ENCODE results near the gene PAPPA2. TPM values are rescaled to one million over a fixed set of nuclear protein-coding genes. Genes with fewer than 3 reads are reported as not detected.

PAPPA2 gene
- total and polyA plus RNA-seq, 5 donors = 0.18 to 1.1 (median 0.74) TPM

DNA sequence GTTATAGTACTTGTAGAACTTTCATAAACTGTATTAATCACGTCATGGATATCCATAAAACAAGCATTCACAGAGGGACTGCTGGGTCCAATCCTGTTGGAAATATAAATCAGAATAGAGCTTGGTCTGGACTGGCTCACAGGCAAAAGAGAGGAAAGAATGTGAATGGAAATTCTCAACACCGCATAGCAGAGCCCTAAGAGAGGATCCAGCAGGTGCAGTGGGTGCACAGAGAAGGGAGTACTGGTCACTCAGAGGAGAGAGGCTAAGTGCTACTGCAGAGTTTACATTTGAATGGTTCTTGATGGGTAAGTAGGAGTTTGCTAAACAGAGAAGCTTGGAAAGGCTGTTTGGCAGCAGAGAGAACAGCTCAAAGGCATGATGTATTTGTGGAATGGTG, 231.7 kb downstream of the PAPPA2 start:
- Histone ChIP-seq H3K4me3 (ENCODE audit: low read length) (no peak overlapping the region), H3K9me3 (ENCODE audit: control insufficient read depth, low read length) (no peaks in the 10 kb centered on the region), H3K27me3 (ENCODE audit: control insufficient read depth, insufficient read depth) (no peaks in the 10 kb centered on the region), H3K4me1 (ENCODE audit: control insufficient read depth, insufficient read depth, low read length) (no peaks in the 10 kb centered on the region), H3K27ac (ENCODE audit: low read length) (peak overlapping the region; percentile 48)
- WGBS = 59% methylated on average over 2 of the region's 2 CpGs
- ATAC-seq (no peak), DNase-seq (no peak)
- intact Hi-C loops (cut with DNase I) = loop anchor here in 3 of 4 donors (5.0 to 10.0 kb wide), 3 partner anchors 127 to 150 kb away; no protein-coding TSS in a partner anchor

DNA sequence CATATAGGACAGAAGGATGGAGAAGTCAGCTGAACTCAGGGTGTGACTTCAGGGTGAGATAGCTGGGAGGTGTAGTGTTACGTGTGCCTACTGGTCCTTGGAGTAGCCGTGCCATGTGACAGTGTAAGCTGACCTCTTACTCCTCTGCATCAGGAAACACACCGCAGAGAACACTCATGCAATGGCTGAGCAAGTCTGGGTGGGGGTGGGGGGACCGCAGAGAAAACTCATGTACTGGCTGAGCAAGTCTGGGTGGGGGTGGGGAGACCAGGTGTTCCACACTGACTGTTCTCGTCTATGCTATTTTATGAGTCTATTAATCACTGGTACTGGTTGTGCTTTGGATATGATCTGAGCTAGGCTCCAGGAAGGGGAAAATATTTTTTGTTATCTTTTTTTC, 233.1 kb downstream of the PAPPA2 start:
- Histone ChIP-seq H3K4me1 (ENCODE audit: control insufficient read depth, insufficient read depth, low read length) (no peaks in the 10 kb centered on the region), H3K9me3 (ENCODE audit: control insufficient read depth, low read length) (no peaks in the 10 kb centered on the region), H3K27me3 (ENCODE audit: control insufficient read depth, insufficient read depth) (no peaks in the 10 kb centered on the region), H3K27ac (ENCODE audit: low read length) (no peak overlapping the region), H3K4me3 (ENCODE audit: low read length) (no peak overlapping the region)
- ATAC-seq (no peak), DNase-seq (no peak)
- intact Hi-C loops (cut with DNase I) = loop anchor here in 2 of 4 donors (10.0 kb wide), 2 partner anchors 141 to 149 kb away; no protein-coding TSS in a partner anchor
- 29% methylated on average over 5 of the region's 5 CpGs for WGBS

GRCh38 chr1:176696689-176697088, 233.7 kb downstream of the PAPPA2 start:
- H3K27me3 ChIP-seq (ENCODE audit: control insufficient read depth, insufficient read depth) = no peaks in the 10 kb centered on the region
- no peak overlapping the region for H3K27ac ChIP-seq (ENCODE audit: low read length)
- H3K9me3 ChIP-seq (ENCODE audit: control insufficient read depth, low read length) = no peaks in the 10 kb centered on the region
- DNase-seq (no peak), ATAC-seq (no peak)
- no peaks in the 10 kb centered on the region for H3K4me1 ChIP-seq (ENCODE audit: control insufficient read depth, insufficient read depth, low read length)
- intact Hi-C loops (cut with DNase I) = loop anchor here in 2 of 4 donors (10.0 kb wide), 2 partner anchors 142 to 148 kb away; no protein-coding TSS in a partner anchor
- no peak overlapping the region for H3K4me3 ChIP-seq (ENCODE audit: low read length)
- WGBS = 19% methylated on average over 1 of the region's 1 CpG

GRCh38 chr1:176699821-176700220, 236.8 kb downstream of the PAPPA2 start:
- intact Hi-C loops (cut with DNase I) = loop anchor here in 2 of 4 donors (10.0 kb wide), 2 partner anchors 145 kb away; no protein-coding TSS in a partner anchor

GRCh38 chr1:176701151-176701866, 238.3 kb downstream of the PAPPA2 start:
- DNase-seq (no peak), ATAC-seq (no peak)
- Histone ChIP-seq H3K27me3 (ENCODE audit: control insufficient read depth, insufficient read depth) (no peaks in the 10 kb centered on the region), H3K4me1 (ENCODE audit: control insufficient read depth, insufficient read depth, low read length) (no peaks in the 10 kb centered on the region), H3K4me3 (ENCODE audit: low read length) (no peak overlapping the region), H3K27ac (ENCODE audit: low read length) (no peak overlapping the region), H3K9me3 (ENCODE audit: control insufficient read depth, low read length) (no peaks in the 10 kb centered on the region)
- intact Hi-C loops (cut with DNase I) = no loop called here
- WGBS = 79% methylated on average over 3 of the region's 3 CpGs

More at GRCh38 chr1:176699821-176700220, 236.8 kb downstream of the PAPPA2 start:
- DNase-seq (no peak), ATAC-seq (no peak)
- WGBS = 74% methylated on average over 2 of the region's 2 CpGs
- H3K27me3 ChIP-seq (ENCODE audit: control insufficient read depth, insufficient read depth) = no peaks in the 10 kb centered on the region
- no peaks in the 10 kb centered on the region for H3K9me3 ChIP-seq (ENCODE audit: control insufficient read depth, low read length)
- H3K4me3 ChIP-seq (ENCODE audit: low read length) = no peak overlapping the region
- H3K4me1 ChIP-seq (ENCODE audit: control insufficient read depth, insufficient read depth, low read length) = no peaks in the 10 kb centered on the region
- H3K27ac ChIP-seq (ENCODE audit: low read length) = no peak overlapping the region

DNA sequence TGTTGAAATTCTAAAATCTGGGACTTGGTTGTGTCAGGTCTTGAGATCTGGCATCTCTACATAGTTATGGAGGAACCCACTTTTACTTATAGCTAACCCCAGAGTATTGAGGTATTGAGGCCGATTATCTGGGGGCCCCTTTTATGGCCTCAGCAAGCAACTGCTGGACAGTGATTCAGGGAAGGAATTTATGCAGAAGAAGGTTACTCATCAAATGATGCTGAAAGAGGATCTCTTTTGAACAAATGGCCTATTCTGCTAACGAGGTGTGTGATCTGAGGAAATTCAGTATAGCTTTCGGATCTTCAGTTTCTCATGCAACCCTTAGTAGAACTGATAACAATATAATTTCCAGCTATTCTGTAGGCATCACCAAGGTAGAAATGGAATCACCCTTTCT, 239.9 kb downstream of the PAPPA2 start:
- H3K4me1 ChIP-seq (ENCODE audit: control insufficient read depth, insufficient read depth, low read length) = no peaks in the 10 kb centered on the region

GRCh38 chr1:176705585-176705984, 242.6 kb downstream of the PAPPA2 start:
- H3K27me3 ChIP-seq (ENCODE audit: control insufficient read depth, insufficient read depth) = no peaks in the 10 kb centered on the region
- 59% methylated on average over 1 of the region's 1 CpG for WGBS

More for the DNA sequence above, 239.9 kb downstream of the PAPPA2 start:
- no peak for DNase-seq
- no peak for ATAC-seq
- Histone ChIP-seq H3K9me3 (ENCODE audit: control insufficient read depth, low read length) (no peaks in the 10 kb centered on the region), H3K27ac (ENCODE audit: low read length) (no peak overlapping the region), H3K27me3 (ENCODE audit: control insufficient read depth, insufficient read depth) (no peaks in the 10 kb centered on the region), H3K4me3 (ENCODE audit: low read length) (no peak overlapping the region)
- 70% methylated on average over 3 of the region's 3 CpGs for WGBS
- intact Hi-C loops (cut with DNase I) = no loop called here

DNA sequence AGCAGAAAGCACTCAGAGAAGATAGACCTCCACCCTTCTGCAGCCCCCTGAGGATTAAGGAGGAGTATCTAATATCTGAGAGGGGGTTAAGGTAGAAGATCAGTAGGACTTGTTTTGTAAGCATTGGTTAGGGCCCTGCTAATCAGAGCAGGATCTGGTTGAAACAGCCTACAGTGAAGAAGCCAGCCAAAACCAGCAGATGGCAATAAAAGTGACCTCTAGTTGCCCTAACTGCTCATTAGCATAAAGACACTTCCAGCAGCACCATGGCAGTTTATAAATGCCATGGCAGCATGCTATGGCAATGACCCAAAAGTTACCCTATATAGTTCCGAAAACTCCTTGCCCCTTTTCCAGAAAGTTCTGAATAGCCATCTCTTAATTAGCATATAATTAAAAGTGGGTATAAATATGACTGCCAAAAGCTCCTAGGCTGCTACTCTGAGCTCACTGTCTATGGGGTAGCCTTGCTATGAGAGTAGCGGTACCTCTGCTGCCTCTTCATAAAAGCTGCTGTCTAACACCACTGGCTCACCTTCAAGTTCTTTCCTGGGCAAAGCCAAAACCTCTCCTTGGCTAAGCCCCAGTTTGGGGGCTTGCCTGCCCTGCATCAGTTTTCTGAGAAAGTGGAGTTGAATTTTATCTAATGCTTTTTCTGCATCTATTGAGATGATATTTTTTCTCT, 254.2 kb downstream of the PAPPA2 start:
- Histone ChIP-seq H3K27me3 (ENCODE audit: control insufficient read depth, insufficient read depth) (no peaks in the 10 kb centered on the region), H3K27ac (ENCODE audit: low read length) (no peak overlapping the region), H3K4me3 (ENCODE audit: low read length) (no peak overlapping the region), H3K4me1 (ENCODE audit: control insufficient read depth, insufficient read depth, low read length) (no peaks in the 10 kb centered on the region), H3K9me3 (ENCODE audit: control insufficient read depth, low read length) (peaks cover 2% of the 10 kb centered on the region)
- WGBS = 61% methylated on average over 2 of the region's 2 CpGs
- no peak for DNase-seq
- ATAC-seq = no peak
- intact Hi-C loops (cut with DNase I) = no loop called here

More at GRCh38 chr1:176705585-176705984, 242.6 kb downstream of the PAPPA2 start:
- DNase-seq (no peak), ATAC-seq (no peak)
- Histone ChIP-seq H3K4me1 (ENCODE audit: control insufficient read depth, insufficient read depth, low read length) (no peaks in the 10 kb centered on the region), H3K9me3 (ENCODE audit: control insufficient read depth, low read length) (no peaks in the 10 kb centered on the region), H3K27ac (ENCODE audit: low read length) (no peak overlapping the region), H3K4me3 (ENCODE audit: low read length) (no peak overlapping the region)
- intact Hi-C loops (cut with DNase I) = no loop called here

DNA sequence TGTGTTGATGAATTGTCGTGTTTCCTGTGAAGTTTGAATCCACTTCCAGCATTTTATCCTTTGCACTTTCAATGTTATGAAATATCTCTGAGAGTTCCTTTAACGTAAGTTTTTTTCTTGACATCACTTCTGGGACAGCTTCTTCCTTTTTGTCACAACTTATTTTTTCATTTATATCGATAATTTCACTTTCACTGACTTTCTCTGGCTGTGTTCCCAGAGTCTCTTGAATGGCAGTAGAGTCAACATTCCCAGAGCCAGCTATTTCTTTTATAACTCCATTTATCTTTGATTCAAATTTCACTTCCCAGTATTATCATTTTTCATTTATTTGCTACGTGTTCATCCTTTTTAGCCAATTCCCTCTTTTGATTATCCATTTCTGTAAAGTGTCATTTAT, 256.5 kb downstream of the PAPPA2 start:
- WGBS = 18% methylated on average over 4 of the region's 4 CpGs

GRCh38 chr1:176720838-176721237, 257.9 kb downstream of the PAPPA2 start:
- WGBS = 87% methylated on average over 1 of the region's 1 CpG
- Histone ChIP-seq H3K4me1 (ENCODE audit: control insufficient read depth, insufficient read depth, low read length) (no peaks in the 10 kb centered on the region), H3K9me3 (ENCODE audit: control insufficient read depth, low read length) (peaks cover 2% of the 10 kb centered on the region), H3K4me3 (ENCODE audit: low read length) (no peak overlapping the region), H3K27ac (ENCODE audit: low read length) (no peak overlapping the region), H3K27me3 (ENCODE audit: control insufficient read depth, insufficient read depth) (no peaks in the 10 kb centered on the region)
- ATAC-seq = no peak
- intact Hi-C loops (cut with DNase I) = no loop called here
- DNase-seq = no peak

More for the DNA sequence above, 256.5 kb downstream of the PAPPA2 start:
- DNase-seq = no peak
- ATAC-seq = no peak
- Histone ChIP-seq H3K4me3 (ENCODE audit: low read length) (no peak overlapping the region), H3K9me3 (ENCODE audit: control insufficient read depth, low read length) (peaks cover 2% of the 10 kb centered on the region), H3K4me1 (ENCODE audit: control insufficient read depth, insufficient read depth, low read length) (no peaks in the 10 kb centered on the region), H3K27me3 (ENCODE audit: control insufficient read depth, insufficient read depth) (no peaks in the 10 kb centered on the region), H3K27ac (ENCODE audit: low read length) (no peak overlapping the region)
- intact Hi-C loops (cut with DNase I) = no loop called here

- Histone ChIP-seq H3K4me3 (ENCODE audit: low read length) (no peak overlapping the region), H3K27ac (ENCODE audit: low read length) (no peak overlapping the region), H3K9me3 (ENCODE audit: control insufficient read depth, low read length) (no peaks in the 10 kb centered on the region), H3K27me3 (ENCODE audit: control insufficient read depth, insufficient read depth) (no peaks in the 10 kb centered on the region), H3K4me1 (ENCODE audit: control insufficient read depth, insufficient read depth, low read length) (no peaks in the 10 kb centered on the region)
- ATAC-seq (no peak), DNase-seq (no peak)
- 81% methylated on average over 1 of the region's 1 CpG for WGBS
- intact Hi-C loops (cut with DNase I) = no loop called here
These were observed 270.7 kb downstream of the PAPPA2 start for GRCh38 chr1:176733661-176734060.
